HG03354 (cell line): ENCODE data around the gene DFFB.

Experiments used
- ATAC-seq: cut with Tn5 transposase; IDR thresholded peaks from one replicate; pipeline ENCODE4 v1.9.1; 2021; ENCODE audit warnings: mild to moderate bottlenecking; ENCODE audit not compliant: unreplicated experiment, poor library complexity, severe bottlenecking

DFFB gene

GRCh38 chr1:3892748-3893147, 35.5 kb downstream of the DFFB start:
- ATAC-seq = no peak

GRCh38 chr1:3893190-3893589, 35.9 kb downstream of the DFFB start:
- no peak for ATAC-seq

GRCh38 chr1:3894626-3895278, 37.5 kb downstream of the DFFB start:
- ATAC-seq = no peak

GRCh38 chr1:3895279-3895950, 38.1 kb downstream of the DFFB start:
- no peak for ATAC-seq

GRCh38 chr1:3895951-3896325, 38.7 kb downstream of the DFFB start:
- no peak for ATAC-seq

GRCh38 chr1:3896396-3897000, 39.2 kb downstream of the DFFB start:
- ATAC-seq = no peak

- no peak for ATAC-seq
Observed at GRCh38 chr1:3898475-3898735, 41.1 kb downstream of the DFFB start.

GRCh38 chr1:3898994-3899753, 41.9 kb downstream of the DFFB start:
- ATAC-seq = no peak

- ATAC-seq = peak; percentile 0
Observed at GRCh38 chr1:3899754-3900149, 42.5 kb downstream of the DFFB start.

GRCh38 chr1:3900150-3900968, 43.1 kb downstream of the DFFB start, which contains the start of gene C1orf174:
TSS of gene C1orf174 (minus strand) at chr1:3900272. CDS start at chr1:3900186, 86 bp downstream.
- peak; percentile 80 for ATAC-seq

- peak; percentile 64 for ATAC-seq
Observed at GRCh38 chr1:3900969-3901529, 43.8 kb downstream of the DFFB start.

- no peak for ATAC-seq
Observed at GRCh38 chr1:3902111-3902511, 44.8 kb downstream of the DFFB start.

- no peak for ATAC-seq
Observed at GRCh38 chr1:3902571-3903091, 45.4 kb downstream of the DFFB start.

GRCh38 chr1:3903141-3904005, 46.1 kb downstream of the DFFB start:
- ATAC-seq = no peak

GRCh38 chr1:3904006-3904842, 46.9 kb downstream of the DFFB start:
- ATAC-seq = no peak

GRCh38 chr1:3904843-3905185, 47.5 kb downstream of the DFFB start:
- no peak for ATAC-seq

GRCh38 chr1:3905266-3905952, 48.1 kb downstream of the DFFB start:
- no peak for ATAC-seq
